Measurements from ENCODE around the gene C1QTNF2.

DNA sequence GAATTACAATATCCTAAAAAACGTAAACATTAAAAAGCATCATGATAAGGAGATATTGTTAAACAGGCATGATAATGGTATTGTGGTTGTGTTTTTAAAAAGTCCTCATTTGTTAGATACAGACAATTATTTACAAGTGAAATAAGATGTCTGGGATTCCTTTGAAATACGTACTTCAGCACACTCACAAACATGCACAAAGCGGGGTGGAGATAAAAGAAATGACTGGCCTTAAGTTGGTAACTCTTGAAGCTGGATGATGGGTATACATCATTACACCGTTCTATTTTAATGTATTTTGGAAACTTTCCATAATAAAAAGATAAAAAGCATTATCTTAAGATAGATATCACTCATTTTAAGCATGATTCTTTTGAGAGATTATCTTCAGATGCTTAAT, 28.4 kb upstream of the C1QTNF2 start:
- TF ChIP-seq BACH1 (IDR thresholded peaks at IDR 0.05; ENCODE audit: low read length) = no peak
- TF ChIP-seq NANOG (IDR thresholded peaks at IDR 0.05; ENCODE audit: insufficient read depth, low read depth, low read length, poor library complexity, severe bottlenecking) = no peak
- TF ChIP-seq EP300 (IDR thresholded peaks at IDR 0.05; ENCODE audit: borderline replicate concordance in 1 of 2, low read depth in 2 of 2, low read length in 2 of 2) = no peak
- TF ChIP-seq SIN3A (conservative IDR thresholded peaks at IDR 0.05 in 1 of 2, IDR thresholded peaks at IDR 0.05 in 1 of 2; ENCODE audit: low read depth in 1 of 2, low read length in 2 of 2) = no peak
- TF ChIP-seq JUND (IDR thresholded peaks at IDR 0.05; ENCODE audit: low read length) = no peak
- no peak for TF ChIP-seq RAD21 (IDR thresholded peaks at IDR 0.05 in 1 of 2, conservative IDR thresholded peaks at IDR 0.05 in 1 of 2; ENCODE audit: low read depth in 2 of 2, low read length in 2 of 2)
- TF ChIP-seq TAF7 (optimal IDR thresholded peaks at IDR 0.05; ENCODE audit: borderline replicate concordance, low read depth, low read length) = no peak
- no peak for TF ChIP-seq CBX5 (IDR thresholded peaks at IDR 0.05; ENCODE audit: low read depth, low read length)
- TF ChIP-seq CREB1 (IDR thresholded peaks at IDR 0.05) = no peak
